Measurements from ENCODE around the gene RABGGTA.

RABGGTA gene

DNA sequence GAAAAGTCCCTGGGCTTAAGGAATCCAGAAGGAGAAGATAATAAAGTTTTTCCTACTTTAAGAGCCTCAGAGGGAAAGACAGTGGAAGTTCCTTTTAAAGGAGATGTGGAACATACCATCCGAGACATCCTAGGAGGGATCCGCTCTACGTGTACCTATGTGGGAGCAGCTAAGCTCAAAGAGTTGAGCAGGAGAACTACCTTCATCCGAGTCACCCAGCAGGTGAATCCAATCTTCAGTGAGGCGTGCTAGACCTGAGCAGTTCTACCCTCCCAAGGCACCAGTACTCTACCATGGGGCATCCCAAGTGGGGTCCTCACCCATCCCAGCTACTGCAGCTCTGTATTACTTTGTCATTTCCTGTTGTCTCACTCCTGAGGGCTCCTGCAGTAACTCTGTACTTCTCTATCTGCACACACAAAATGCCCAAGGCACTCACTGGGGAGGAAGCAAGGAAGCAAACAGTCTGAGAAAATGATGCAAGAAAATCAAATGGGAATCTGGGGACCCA lies 32.8 kb downstream of the RABGGTA start:
- peak overlapping the region; percentile 91 for H3K9ac ChIP-seq (ENCODE audit: low read length)
- H3K4ac ChIP-seq (ENCODE audit: low read depth in 1 of 2, low read length in 2 of 2): no peak overlapping the region
- H3K4me1 ChIP-seq (ENCODE audit: control insufficient read depth, insufficient read depth, low read depth, low read length): peaks cover 17% of the 10 kb centered on the region
- no peaks in the 10 kb centered on the region for H3K9me3 ChIP-seq (ENCODE audit: control insufficient read depth, low read length)
- no peak overlapping the region for H3K23ac ChIP-seq (ENCODE audit: low read length in 2 of 2)
- WGBS: 95% methylated on average over 5 of the region's 5 CpGs
- H3K18ac ChIP-seq (ENCODE audit: low read depth in 1 of 2, low read length in 2 of 2): no peak overlapping the region
- H2BK15ac ChIP-seq (ENCODE audit: low read depth, poor library complexity, severe bottlenecking): no peak overlapping the region
- H3K14ac ChIP-seq (ENCODE audit: low read length in 2 of 2): no peak overlapping the region
- no peak for DNase-seq
- no peaks in the 10 kb centered on the region for H3K27me3 ChIP-seq (ENCODE audit: control insufficient read depth in 1 of 2, insufficient read depth in 1 of 2, low read length in 2 of 2)
- H3K36me3 ChIP-seq (ENCODE audit: control insufficient read depth in 1 of 2, insufficient read depth in 2 of 2, low read depth in 1 of 2, low read length in 2 of 2): peaks cover 42 to 73% of the 10 kb centered on the region in 2 experiments
- no peak overlapping the region for H2BK120ac ChIP-seq (ENCODE audit: low read depth, low read length)
- H4K8ac ChIP-seq (ENCODE audit: low read length): no peak overlapping the region
- H3K79me1 ChIP-seq (replicated peaks; ENCODE audit: low read length, poor library complexity, severe bottlenecking): peaks cover 35% of the 10 kb centered on the region
- H4K91ac ChIP-seq (ENCODE audit: low read length): no peak overlapping the region
- H3K4me2 ChIP-seq (ENCODE audit: low read length, poor library complexity, severe bottlenecking): no peak overlapping the region
- no peak overlapping the region for H3K4me3 ChIP-seq (ENCODE audit: insufficient read depth in 1 of 2, low read depth in 1 of 2, low read length in 2 of 2)
- no peak overlapping the region for H2AFZ ChIP-seq (ENCODE audit: low read depth, low read length)
- no peak overlapping the region for H3K27ac ChIP-seq (ENCODE audit: low read length, poor library complexity, severe bottlenecking)
- no peak overlapping the region for H2BK12ac ChIP-seq (ENCODE audit: low read length in 2 of 2)
- H2BK5ac ChIP-seq (ENCODE audit: low read depth, low read length, poor library complexity, severe bottlenecking): no peak overlapping the region
- H2AK5ac ChIP-seq (ENCODE audit: low read length, severe bottlenecking): no peak overlapping the region

GRCh38 chr14:24238123-24238522 lies 33.3 kb downstream of the RABGGTA start:
- Histone ChIP-seq H3K79me1 (replicated peaks; ENCODE audit: low read length, poor library complexity, severe bottlenecking) (peaks cover 39% of the 10 kb centered on the region), H4K8ac (ENCODE audit: low read length) (no peak overlapping the region), H2AFZ (ENCODE audit: low read depth, low read length) (no peak overlapping the region), H4K91ac (ENCODE audit: low read length) (peak overlapping the region; percentile 4), H3K36me3 (ENCODE audit: control insufficient read depth in 1 of 2, insufficient read depth in 2 of 2, low read depth in 1 of 2, low read length in 2 of 2) (peaks cover 42 to 73% of the 10 kb centered on the region in 2 experiments), H3K27me3 (ENCODE audit: control insufficient read depth in 1 of 2, insufficient read depth in 1 of 2, low read length in 2 of 2) (no peaks in the 10 kb centered on the region), H3K18ac (ENCODE audit: low read depth in 1 of 2, low read length in 2 of 2) (no peak overlapping the region), H3K4me2 (ENCODE audit: low read length, poor library complexity, severe bottlenecking) (no peak overlapping the region), H3K4me3 (ENCODE audit: insufficient read depth in 1 of 2, low read depth in 1 of 2, low read length in 2 of 2) (no peak overlapping the region), H2AK5ac (ENCODE audit: low read length, severe bottlenecking) (no peak overlapping the region), H2BK12ac (ENCODE audit: low read length in 2 of 2) (no peak overlapping the region), H2BK15ac (ENCODE audit: low read depth, poor library complexity, severe bottlenecking) (no peak overlapping the region), H2BK120ac (ENCODE audit: low read depth, low read length) (no peak overlapping the region), H3K14ac (ENCODE audit: low read length in 2 of 2) (no peak overlapping the region), H3K23ac (ENCODE audit: low read length in 2 of 2) (no peak overlapping the region), H3K9me3 (ENCODE audit: control insufficient read depth, low read length) (no peaks in the 10 kb centered on the region), H3K4me1 (ENCODE audit: control insufficient read depth, insufficient read depth, low read depth, low read length) (peaks cover 18% of the 10 kb centered on the region), H3K27ac (ENCODE audit: low read length, poor library complexity, severe bottlenecking) (no peak overlapping the region), H3K9ac (ENCODE audit: low read length) (peak overlapping the region; percentile 91), H2BK5ac (ENCODE audit: low read depth, low read length, poor library complexity, severe bottlenecking) (no peak overlapping the region), H3K4ac (ENCODE audit: low read depth in 1 of 2, low read length in 2 of 2) (no peak overlapping the region)
- no peak for DNase-seq
- 99% methylated on average over 5 of the region's 5 CpGs for WGBS

DNA sequence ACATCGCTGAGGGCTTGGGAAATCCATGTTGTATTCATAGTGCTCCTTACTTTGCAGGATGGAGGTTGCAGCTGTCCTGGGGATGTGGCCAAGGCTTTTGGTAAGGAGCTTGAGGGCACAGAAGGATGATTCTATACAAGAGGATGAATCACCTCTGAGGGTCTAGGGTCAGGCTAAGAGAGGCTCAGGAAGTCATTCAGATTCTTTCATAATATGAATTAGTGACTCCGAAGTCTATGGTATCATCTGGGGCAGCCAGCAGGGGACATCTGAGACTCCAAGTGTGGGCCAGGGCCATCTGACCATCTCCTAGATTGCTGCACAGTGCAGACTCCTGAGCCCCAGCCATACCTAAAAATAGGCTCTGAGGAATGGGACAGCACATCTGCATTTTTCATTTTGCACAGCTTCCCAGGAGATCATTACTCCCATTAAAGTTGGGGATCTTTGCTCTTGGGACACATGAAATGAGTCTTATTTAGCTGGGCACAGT lies 33.9 kb downstream of the RABGGTA start:
- 81% methylated on average over 2 of the region's 2 CpGs for WGBS
- no peak overlapping the region for H3K23ac ChIP-seq (ENCODE audit: low read length in 2 of 2)
- no peak overlapping the region for H3K4me3 ChIP-seq (ENCODE audit: insufficient read depth in 1 of 2, low read depth in 1 of 2, low read length in 2 of 2)
- H3K4ac ChIP-seq (ENCODE audit: low read depth in 1 of 2, low read length in 2 of 2): no peak overlapping the region
- peaks cover 39% of the 10 kb centered on the region for H3K79me1 ChIP-seq (replicated peaks; ENCODE audit: low read length, poor library complexity, severe bottlenecking)
- no peak overlapping the region for H4K91ac ChIP-seq (ENCODE audit: low read length)
- H3K4me2 ChIP-seq (ENCODE audit: low read length, poor library complexity, severe bottlenecking): no peak overlapping the region
- peaks cover 42 to 73% of the 10 kb centered on the region in 2 experiments for H3K36me3 ChIP-seq (ENCODE audit: control insufficient read depth in 1 of 2, insufficient read depth in 2 of 2, low read depth in 1 of 2, low read length in 2 of 2)
- DNase-seq: no peak
- H4K8ac ChIP-seq (ENCODE audit: low read length): no peak overlapping the region
- H2BK15ac ChIP-seq (ENCODE audit: low read depth, poor library complexity, severe bottlenecking): no peak overlapping the region
- H2BK120ac ChIP-seq (ENCODE audit: low read depth, low read length): no peak overlapping the region
- H3K18ac ChIP-seq (ENCODE audit: low read depth in 1 of 2, low read length in 2 of 2): no peak overlapping the region
- no peaks in the 10 kb centered on the region for H3K27me3 ChIP-seq (ENCODE audit: control insufficient read depth in 1 of 2, insufficient read depth in 1 of 2, low read length in 2 of 2)
- H3K9me3 ChIP-seq (ENCODE audit: control insufficient read depth, low read length): no peaks in the 10 kb centered on the region
- no peak overlapping the region for H3K27ac ChIP-seq (ENCODE audit: low read length, poor library complexity, severe bottlenecking)
- peaks cover 19% of the 10 kb centered on the region for H3K4me1 ChIP-seq (ENCODE audit: control insufficient read depth, insufficient read depth, low read depth, low read length)
- no peak overlapping the region for H2BK5ac ChIP-seq (ENCODE audit: low read depth, low read length, poor library complexity, severe bottlenecking)
- no peak overlapping the region for H3K14ac ChIP-seq (ENCODE audit: low read length in 2 of 2)
- H2AK5ac ChIP-seq (ENCODE audit: low read length, severe bottlenecking): no peak overlapping the region
- no peak overlapping the region for H2AFZ ChIP-seq (ENCODE audit: low read depth, low read length)
- H3K9ac ChIP-seq (ENCODE audit: low read length): no peak overlapping the region
- no peak overlapping the region for H2BK12ac ChIP-seq (ENCODE audit: low read length in 2 of 2)

DNA sequence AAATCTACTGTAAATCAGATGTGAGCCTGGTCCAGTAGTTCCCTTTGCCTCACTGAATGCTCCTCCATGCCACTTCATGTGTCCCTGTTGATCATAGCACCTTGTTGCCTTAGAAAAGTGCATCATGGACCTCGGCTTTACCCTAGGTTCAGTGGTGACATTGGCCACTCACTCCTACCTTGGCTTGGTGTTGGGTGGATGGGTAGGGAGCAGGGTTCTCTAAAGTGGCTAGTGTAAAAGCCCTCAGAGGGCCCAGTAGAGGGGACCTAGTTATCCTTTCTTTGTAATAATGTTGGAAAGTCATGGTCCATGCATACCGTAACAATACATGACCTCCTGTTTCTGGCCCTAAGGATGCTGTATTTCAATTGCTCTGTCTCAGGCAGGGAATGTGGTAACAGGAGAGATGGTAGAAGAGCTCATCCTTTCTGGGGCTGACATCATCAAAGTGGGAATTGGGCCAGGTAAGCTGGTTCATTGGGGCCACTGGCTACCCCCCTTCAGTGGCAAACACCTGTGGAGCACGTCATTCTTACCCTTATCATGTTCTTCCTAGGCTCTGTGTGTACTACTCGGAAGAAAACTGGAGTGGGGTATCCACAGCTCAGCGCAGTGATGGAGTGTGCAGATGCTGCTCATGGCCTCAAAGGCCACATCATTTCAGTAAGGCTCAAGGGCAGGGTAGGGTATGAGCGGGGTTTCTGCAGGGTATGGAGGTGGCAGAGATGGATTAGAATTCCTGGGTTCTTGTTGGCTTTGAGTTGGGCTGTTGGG lies 34.5 kb downstream of the RABGGTA start:
- Histone ChIP-seq H2BK120ac (ENCODE audit: low read depth, low read length) (no peak overlapping the region), H3K18ac (ENCODE audit: low read depth in 1 of 2, low read length in 2 of 2) (no peak overlapping the region), H3K9me3 (ENCODE audit: control insufficient read depth, low read length) (no peaks in the 10 kb centered on the region), H3K36me3 (ENCODE audit: control insufficient read depth in 1 of 2, insufficient read depth in 2 of 2, low read depth in 1 of 2, low read length in 2 of 2) (peaks cover 42 to 73% of the 10 kb centered on the region in 2 experiments), H3K4ac (ENCODE audit: low read depth in 1 of 2, low read length in 2 of 2) (no peak overlapping the region), H2BK15ac (ENCODE audit: low read depth, poor library complexity, severe bottlenecking) (no peak overlapping the region), H3K23ac (ENCODE audit: low read length in 2 of 2) (no peak overlapping the region), H4K91ac (ENCODE audit: low read length) (no peak overlapping the region), H2AFZ (ENCODE audit: low read depth, low read length) (no peak overlapping the region), H3K4me3 (ENCODE audit: insufficient read depth in 1 of 2, low read depth in 1 of 2, low read length in 2 of 2) (no peak overlapping the region), H3K14ac (ENCODE audit: low read length in 2 of 2) (no peak overlapping the region), H3K79me1 (replicated peaks; ENCODE audit: low read length, poor library complexity, severe bottlenecking) (peaks cover 39% of the 10 kb centered on the region), H3K4me2 (ENCODE audit: low read length, poor library complexity, severe bottlenecking) (no peak overlapping the region), H2BK12ac (ENCODE audit: low read length in 2 of 2) (no peak overlapping the region), H2AK5ac (ENCODE audit: low read length, severe bottlenecking) (no peak overlapping the region), H3K4me1 (ENCODE audit: control insufficient read depth, insufficient read depth, low read depth, low read length) (peaks cover 19% of the 10 kb centered on the region), H3K9ac (ENCODE audit: low read length) (no peak overlapping the region), H2BK5ac (ENCODE audit: low read depth, low read length, poor library complexity, severe bottlenecking) (no peak overlapping the region), H4K8ac (ENCODE audit: low read length) (no peak overlapping the region), H3K27me3 (ENCODE audit: control insufficient read depth in 1 of 2, insufficient read depth in 1 of 2, low read length in 2 of 2) (no peaks in the 10 kb centered on the region), H3K27ac (ENCODE audit: low read length, poor library complexity, severe bottlenecking) (no peak overlapping the region)
- WGBS: 100% methylated on average over 6 of the region's 6 CpGs
- no peak for DNase-seq

Measured in mesenchymal stem cell (in vitro differentiated cells and primary cell).